HEK293 (cell line): ENCODE measurements around the gene GMEB2.

Experiments used
- CTCF ChIA-PET: fragments of 350-600 bp; formaldehyde crosslinking; extraction: SDS; loops from one replicate; lab custom pipeline; 2021; ENCODE audit warnings: antibody characterized with exemption; lab: Yijun Ruan, JAX
- POLR2A ChIA-PET: fragments of 300-600 bp; formaldehyde crosslinking; extraction: SDS; loops from one replicate; lab custom pipeline; 2020; ENCODE audit warnings: antibody characterized with exemption, inconsistent platforms; lab: Yijun Ruan, JAX
- H3K27ac ChIP-seq: fragments of 200-500 bp; sonication (Bioruptor generic); 2 replicates; pipeline ENCODE4 v1.5.1; 2014; ENCODE audit warnings: low read depth, low read length, control low read depth, inconsistent platforms; ENCODE audit errors: extremely low read depth
- H3K36me3 ChIP-seq, 2 experiments: fragments of 200-500 bp in 1 of 2; sonication (Bioruptor generic) in 1 of 2; 1 replicate in 1 of 2; 2 replicates in 1 of 2; pipeline ENCODE4 v1.5.1; 2014 to 2017; ENCODE audit warnings: inconsistent platforms in 2 of 2, low read length in 2 of 2; ENCODE audit not compliant: control insufficient read depth in 2 of 2, insufficient read depth in 1 of 2
- H3K4me1 ChIP-seq: fragments of 200-500 bp; sonication (Bioruptor generic); 2 replicates; pipeline ENCODE4 v1.5.1; 2014; ENCODE audit warnings: mild to moderate bottlenecking, low read length, inconsistent platforms; ENCODE audit not compliant: control insufficient read depth, insufficient read depth
- H3K4me3 ChIP-seq: 2 replicates; pipeline ENCODE4 v1.5.1; 2011; ENCODE audit warnings: low read depth, mild to moderate bottlenecking, control low read depth, low read length, moderate library complexity
- H3K9me3 ChIP-seq: fragments of 200-500 bp; sonication (Bioruptor generic); 2 replicates; pipeline ENCODE4 v1.5.1; 2014; ENCODE audit warnings: low read depth, low read length, inconsistent platforms; ENCODE audit not compliant: control insufficient read depth, insufficient read depth
- GFI1B ChIP-seq: fragments of 450-650 bp; formaldehyde crosslinking; IDR thresholded peaks from 2 replicates; pipeline ENCODE4 v1.5.1; 2016; ENCODE audit warnings: missing biosample characterization, missing genetic modification characterization
- GLIS1 ChIP-seq: fragments of 450-650 bp; formaldehyde crosslinking; IDR thresholded peaks from 2 replicates; pipeline ENCODE4 v1.5.1; 2016; ENCODE audit warnings: missing biosample characterization, missing genetic modification characterization
- KLF1 ChIP-seq: fragments of 450-650 bp; formaldehyde crosslinking; IDR thresholded peaks from 2 replicates; pipeline ENCODE4 v1.5.1; 2016; ENCODE audit warnings: missing biosample characterization, missing genetic modification characterization
- KLF10 ChIP-seq: fragments of 450-650 bp; IDR thresholded peaks from 2 replicates; pipeline ENCODE4 v1.5.1; 2018; ENCODE audit warnings: missing biosample characterization, mild to moderate bottlenecking, missing genetic modification characterization
- KLF16 ChIP-seq: fragments of 450-650 bp; formaldehyde crosslinking; IDR thresholded peaks from 2 replicates; pipeline ENCODE4 v1.5.1; 2017; ENCODE audit warnings: missing biosample characterization, missing genetic modification characterization
- ZNF138 ChIP-seq: fragments of 450-650 bp; formaldehyde crosslinking; IDR thresholded peaks from 2 replicates; pipeline ENCODE4 v1.5.1; 2016; ENCODE audit warnings: missing biosample characterization, missing genetic modification characterization, borderline replicate concordance
- ZNF521 ChIP-seq: fragments of 450-650 bp; formaldehyde crosslinking; IDR thresholded peaks from 2 replicates; pipeline ENCODE4 v1.5.1; 2017; ENCODE audit warnings: missing biosample characterization, mild to moderate bottlenecking, missing genetic modification characterization
- ZNF791 ChIP-seq: fragments of 450-650 bp; formaldehyde crosslinking; IDR thresholded peaks from 2 replicates; pipeline ENCODE4 v1.5.1; 2016; ENCODE audit warnings: missing biosample characterization, missing genetic modification characterization
- ZNF830 ChIP-seq: fragments of 450-650 bp; IDR thresholded peaks from 2 replicates; pipeline ENCODE4 v1.5.0; 2018; ENCODE audit warnings: missing biosample characterization, missing genetic modification characterization, low read depth, mild to moderate bottlenecking, moderate library complexity
- ZNF837 ChIP-seq: fragments of 450-650 bp; formaldehyde crosslinking; IDR thresholded peaks from 2 replicates; pipeline ENCODE4 v1.5.1; 2016; ENCODE audit warnings: missing biosample characterization, missing genetic modification characterization
- ZXDB ChIP-seq: fragments of 450-650 bp; formaldehyde crosslinking; IDR thresholded peaks from 2 replicates; pipeline ENCODE4 v1.5.1; 2016; ENCODE audit warnings: missing biosample characterization, missing genetic modification characterization
- TF ChIP-seq, protein P1 (sequence below): fragments of 450-650 bp; formaldehyde crosslinking; IDR thresholded peaks from 2 replicates; pipeline ENCODE4 v1.5.1; 2016; ENCODE audit warnings: missing biosample characterization, missing genetic modification characterization
- TF ChIP-seq, protein P2 (sequence below): fragments of 450-650 bp; formaldehyde crosslinking; IDR thresholded peaks from 2 replicates; pipeline ENCODE4 v1.5.1; 2016; ENCODE audit warnings: missing biosample characterization, missing genetic modification characterization
- TF ChIP-seq, protein P3 (sequence below): fragments of 450-650 bp; formaldehyde crosslinking; IDR thresholded peaks from 2 replicates; pipeline ENCODE4 v1.5.0; 2017; ENCODE audit warnings: missing biosample characterization, missing genetic modification characterization, borderline replicate concordance
- TF ChIP-seq, protein P4 (sequence below): fragments of 450-650 bp; formaldehyde crosslinking; IDR thresholded peaks from 2 replicates; pipeline ENCODE4 v1.5.1; 2016; ENCODE audit warnings: missing biosample characterization, missing genetic modification characterization, borderline replicate concordance
- TF ChIP-seq, protein P5 (sequence below): fragments of 450-650 bp; formaldehyde crosslinking; IDR thresholded peaks from 2 replicates; pipeline ENCODE4 v1.5.1; 2016; ENCODE audit warnings: missing biosample characterization, missing genetic modification characterization

GMEB2 gene

DNA sequence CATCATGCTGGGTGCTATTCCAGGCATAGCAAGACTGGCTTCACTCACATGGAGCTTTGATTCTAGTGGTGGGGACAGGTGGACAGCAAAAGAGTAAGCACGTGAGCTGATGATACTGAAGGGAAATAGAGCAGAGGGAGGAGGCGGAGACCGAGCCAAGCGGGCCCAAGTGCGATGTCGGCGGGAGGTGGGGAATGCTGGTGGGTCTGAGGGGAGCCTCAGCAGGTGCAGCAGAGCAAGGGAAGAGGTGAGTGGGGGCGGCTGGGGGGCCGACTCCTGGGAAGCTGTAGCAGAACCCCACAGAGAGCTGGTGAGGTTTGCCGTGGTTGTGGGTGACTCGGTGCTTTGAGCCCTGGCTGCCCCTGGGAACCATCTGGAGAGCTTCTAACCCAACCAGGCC lies 41.5 kb upstream of the GMEB2 start (continued):
- TF ChIP-seq ZNF521, result no peak
- TF ChIP-seq, all 188 proteins: peak for 0

DNA sequence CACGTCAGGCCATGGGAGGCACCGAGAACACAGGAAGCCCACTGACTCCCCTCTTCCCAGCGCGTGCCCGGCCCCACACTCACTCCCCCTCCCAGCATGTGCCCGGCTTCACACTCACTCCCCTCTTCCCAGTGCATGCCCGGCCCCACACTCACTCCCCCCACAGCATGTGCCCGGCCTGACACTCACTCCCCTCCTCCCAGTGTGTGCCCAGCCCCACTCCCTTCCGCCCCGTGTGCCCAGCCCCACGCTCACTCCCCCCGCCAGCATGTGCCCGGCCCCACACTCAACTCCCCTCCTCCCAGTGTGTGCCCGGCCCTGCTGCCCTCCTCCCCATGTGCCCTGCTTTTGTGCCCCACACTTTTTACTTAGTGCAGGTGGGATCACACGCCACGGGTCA lies 41.0 kb upstream of the GMEB2 start:
- TF ChIP-seq, protein P1, sequence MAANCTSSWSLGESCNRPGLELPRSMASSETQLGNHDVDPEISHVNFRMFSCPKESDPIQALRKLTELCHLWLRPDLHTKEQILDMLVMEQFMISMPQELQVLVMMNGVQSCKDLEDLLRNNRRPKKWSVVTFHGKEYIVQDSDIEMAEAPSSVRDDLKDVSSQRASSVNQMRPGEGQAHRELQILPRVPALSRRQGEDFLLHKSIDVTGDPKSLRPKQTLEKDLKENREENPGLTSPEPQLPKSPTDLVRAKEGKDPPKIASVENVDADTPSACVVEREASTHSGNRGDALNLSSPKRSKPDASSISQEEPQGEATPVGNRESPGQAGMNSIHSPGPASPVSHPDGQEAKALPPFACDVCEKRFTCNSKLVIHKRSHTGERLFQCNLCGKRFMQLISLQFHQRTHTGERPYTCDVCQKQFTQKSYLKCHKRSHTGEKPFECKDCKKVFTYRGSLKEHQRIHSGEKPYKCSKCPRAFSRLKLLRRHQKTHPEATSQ (tag by site-specific recombination), result no peak
- TF ChIP-seq ZNF138, result no peak
- TF ChIP-seq, protein P2, sequence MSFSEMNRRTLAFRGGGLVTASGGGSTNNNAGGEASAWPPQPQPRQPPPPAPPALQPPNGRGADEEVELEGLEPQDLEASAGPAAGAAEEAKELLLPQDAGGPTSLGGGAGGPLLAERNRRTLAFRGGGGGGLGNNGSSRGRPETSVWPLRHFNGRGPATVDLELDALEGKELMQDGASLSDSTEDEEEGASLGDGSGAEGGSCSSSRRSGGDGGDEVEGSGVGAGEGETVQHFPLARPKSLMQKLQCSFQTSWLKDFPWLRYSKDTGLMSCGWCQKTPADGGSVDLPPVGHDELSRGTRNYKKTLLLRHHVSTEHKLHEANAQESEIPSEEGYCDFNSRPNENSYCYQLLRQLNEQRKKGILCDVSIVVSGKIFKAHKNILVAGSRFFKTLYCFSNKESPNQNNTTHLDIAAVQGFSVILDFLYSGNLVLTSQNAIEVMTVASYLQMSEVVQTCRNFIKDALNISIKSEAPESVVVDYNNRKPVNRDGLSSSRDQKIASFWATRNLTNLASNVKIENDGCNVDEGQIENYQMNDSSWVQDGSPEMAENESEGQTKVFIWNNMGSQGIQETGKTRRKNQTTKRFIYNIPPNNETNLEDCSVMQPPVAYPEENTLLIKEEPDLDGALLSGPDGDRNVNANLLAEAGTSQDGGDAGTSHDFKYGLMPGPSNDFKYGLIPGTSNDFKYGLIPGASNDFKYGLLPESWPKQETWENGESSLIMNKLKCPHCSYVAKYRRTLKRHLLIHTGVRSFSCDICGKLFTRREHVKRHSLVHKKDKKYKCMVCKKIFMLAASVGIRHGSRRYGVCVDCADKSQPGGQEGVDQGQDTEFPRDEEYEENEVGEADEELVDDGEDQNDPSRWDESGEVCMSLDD, result no peak
- H3K9me3 ChIP-seq, result no peaks in the 10 kb centered on the region
- ChIA-PET POLR2A (interaction anchor here (1.9 kb wide), 1 partner anchor 10 kb away, joined by 7 read pairs; the partner anchor contains the start of gene RTEL1), CTCF (no interaction called here)
- no peaks in the 10 kb centered on the region for H3K4me1 ChIP-seq
- peaks cover 3 to 78% of the 10 kb centered on the region in 2 experiments; a peak in 2 of 3 replicates for H3K36me3 ChIP-seq
- H3K27ac ChIP-seq, result no peak overlapping the region
- H3K4me3 ChIP-seq, result no peak overlapping the region

DNA sequence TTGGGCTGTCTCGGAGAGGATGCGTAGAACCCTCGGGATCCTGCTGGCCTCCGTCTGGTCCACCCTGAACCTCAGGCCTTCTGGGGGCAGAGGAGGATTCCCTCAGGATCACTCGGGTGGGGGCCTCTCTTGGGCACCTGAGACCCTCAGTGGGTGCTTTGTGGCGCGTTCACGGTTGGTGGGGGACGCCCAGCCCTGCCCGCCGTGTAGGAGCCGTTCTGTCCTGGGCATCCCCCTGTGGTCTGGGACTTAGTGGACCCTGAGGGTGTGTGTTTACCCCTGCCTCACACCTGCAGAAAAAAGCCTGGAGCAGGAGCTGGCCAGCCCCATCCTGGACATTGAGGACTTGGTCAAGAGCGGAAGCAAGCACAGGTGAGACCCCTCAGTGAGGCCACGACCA lies 38.8 kb upstream of the GMEB2 start:
- CTCF ChIA-PET, result no interaction called here
- POLR2A ChIA-PET, result interaction anchor here (0.5 to 1.3 kb wide), 3 partner anchors 24 to 1189 kb away, joined by 3 read pairs; no protein-coding TSS in a partner anchor

More for the DNA sequence above, 38.8 kb upstream of the GMEB2 start:
- no peaks in the 10 kb centered on the region for H3K9me3 ChIP-seq
- H3K36me3 ChIP-seq, result peaks cover 3 to 88% of the 10 kb centered on the region in 2 experiments; a peak in 2 of 3 replicates
- no peak overlapping the region for H3K27ac ChIP-seq
- TF ChIP-seq, protein P3, sequence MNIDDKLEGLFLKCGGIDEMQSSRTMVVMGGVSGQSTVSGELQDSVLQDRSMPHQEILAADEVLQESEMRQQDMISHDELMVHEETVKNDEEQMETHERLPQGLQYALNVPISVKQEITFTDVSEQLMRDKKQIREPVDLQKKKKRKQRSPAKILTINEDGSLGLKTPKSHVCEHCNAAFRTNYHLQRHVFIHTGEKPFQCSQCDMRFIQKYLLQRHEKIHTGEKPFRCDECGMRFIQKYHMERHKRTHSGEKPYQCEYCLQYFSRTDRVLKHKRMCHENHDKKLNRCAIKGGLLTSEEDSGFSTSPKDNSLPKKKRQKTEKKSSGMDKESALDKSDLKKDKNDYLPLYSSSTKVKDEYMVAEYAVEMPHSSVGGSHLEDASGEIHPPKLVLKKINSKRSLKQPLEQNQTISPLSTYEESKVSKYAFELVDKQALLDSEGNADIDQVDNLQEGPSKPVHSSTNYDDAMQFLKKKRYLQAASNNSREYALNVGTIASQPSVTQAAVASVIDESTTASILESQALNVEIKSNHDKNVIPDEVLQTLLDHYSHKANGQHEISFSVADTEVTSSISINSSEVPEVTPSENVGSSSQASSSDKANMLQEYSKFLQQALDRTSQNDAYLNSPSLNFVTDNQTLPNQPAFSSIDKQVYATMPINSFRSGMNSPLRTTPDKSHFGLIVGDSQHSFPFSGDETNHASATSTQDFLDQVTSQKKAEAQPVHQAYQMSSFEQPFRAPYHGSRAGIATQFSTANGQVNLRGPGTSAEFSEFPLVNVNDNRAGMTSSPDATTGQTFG (tag by site-specific recombination), result no peak
- TF ChIP-seq KLF16 (tag by site-specific recombination), result no peak
- TF ChIP-seq ZNF521, result no peak
- no peak for TF ChIP-seq ZNF830 (tag by site-specific recombination)
- no peak for TF ChIP-seq ZXDB (tag by site-specific recombination)
- no peak for TF ChIP-seq KLF1 (tag by site-specific recombination)
- TF ChIP-seq, protein P4, sequence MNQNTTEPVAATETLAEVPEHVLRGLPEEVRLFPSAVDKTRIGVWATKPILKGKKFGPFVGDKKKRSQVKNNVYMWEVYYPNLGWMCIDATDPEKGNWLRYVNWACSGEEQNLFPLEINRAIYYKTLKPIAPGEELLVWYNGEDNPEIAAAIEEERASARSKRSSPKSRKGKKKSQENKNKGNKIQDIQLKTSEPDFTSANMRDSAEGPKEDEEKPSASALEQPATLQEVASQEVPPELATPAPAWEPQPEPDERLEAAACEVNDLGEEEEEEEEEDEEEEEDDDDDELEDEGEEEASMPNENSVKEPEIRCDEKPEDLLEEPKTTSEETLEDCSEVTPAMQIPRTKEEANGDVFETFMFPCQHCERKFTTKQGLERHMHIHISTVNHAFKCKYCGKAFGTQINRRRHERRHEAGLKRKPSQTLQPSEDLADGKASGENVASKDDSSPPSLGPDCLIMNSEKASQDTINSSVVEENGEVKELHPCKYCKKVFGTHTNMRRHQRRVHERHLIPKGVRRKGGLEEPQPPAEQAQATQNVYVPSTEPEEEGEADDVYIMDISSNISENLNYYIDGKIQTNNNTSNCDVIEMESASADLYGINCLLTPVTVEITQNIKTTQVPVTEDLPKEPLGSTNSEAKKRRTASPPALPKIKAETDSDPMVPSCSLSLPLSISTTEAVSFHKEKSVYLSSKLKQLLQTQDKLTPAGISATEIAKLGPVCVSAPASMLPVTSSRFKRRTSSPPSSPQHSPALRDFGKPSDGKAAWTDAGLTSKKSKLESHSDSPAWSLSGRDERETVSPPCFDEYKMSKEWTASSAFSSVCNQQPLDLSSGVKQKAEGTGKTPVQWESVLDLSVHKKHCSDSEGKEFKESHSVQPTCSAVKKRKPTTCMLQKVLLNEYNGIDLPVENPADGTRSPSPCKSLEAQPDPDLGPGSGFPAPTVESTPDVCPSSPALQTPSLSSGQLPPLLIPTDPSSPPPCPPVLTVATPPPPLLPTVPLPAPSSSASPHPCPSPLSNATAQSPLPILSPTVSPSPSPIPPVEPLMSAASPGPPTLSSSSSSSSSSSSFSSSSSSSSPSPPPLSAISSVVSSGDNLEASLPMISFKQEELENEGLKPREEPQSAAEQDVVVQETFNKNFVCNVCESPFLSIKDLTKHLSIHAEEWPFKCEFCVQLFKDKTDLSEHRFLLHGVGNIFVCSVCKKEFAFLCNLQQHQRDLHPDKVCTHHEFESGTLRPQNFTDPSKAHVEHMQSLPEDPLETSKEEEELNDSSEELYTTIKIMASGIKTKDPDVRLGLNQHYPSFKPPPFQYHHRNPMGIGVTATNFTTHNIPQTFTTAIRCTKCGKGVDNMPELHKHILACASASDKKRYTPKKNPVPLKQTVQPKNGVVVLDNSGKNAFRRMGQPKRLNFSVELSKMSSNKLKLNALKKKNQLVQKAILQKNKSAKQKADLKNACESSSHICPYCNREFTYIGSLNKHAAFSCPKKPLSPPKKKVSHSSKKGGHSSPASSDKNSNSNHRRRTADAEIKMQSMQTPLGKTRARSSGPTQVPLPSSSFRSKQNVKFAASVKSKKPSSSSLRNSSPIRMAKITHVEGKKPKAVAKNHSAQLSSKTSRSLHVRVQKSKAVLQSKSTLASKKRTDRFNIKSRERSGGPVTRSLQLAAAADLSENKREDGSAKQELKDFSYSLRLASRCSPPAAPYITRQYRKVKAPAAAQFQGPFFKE (tag by site-specific recombination), result no peak
- TF ChIP-seq GLIS1 (tag by site-specific recombination), result no peak
- TF ChIP-seq, protein P5, sequence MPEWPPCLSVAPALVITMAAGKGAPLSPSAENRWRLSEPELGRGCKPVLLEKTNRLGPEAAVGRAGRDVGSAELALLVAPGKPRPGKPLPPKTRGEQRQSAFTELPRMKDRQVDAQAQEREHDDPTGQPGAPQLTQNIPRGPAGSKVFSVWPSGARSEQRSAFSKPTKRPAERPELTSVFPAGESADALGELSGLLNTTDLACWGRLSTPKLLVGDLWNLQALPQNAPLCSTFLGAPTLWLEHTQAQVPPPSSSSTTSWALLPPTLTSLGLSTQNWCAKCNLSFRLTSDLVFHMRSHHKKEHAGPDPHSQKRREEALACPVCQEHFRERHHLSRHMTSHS (tag by site-specific recombination), result no peak
- no peak for TF ChIP-seq ZNF138
- TF ChIP-seq KLF10 (tag by site-specific recombination), result no peak
- no peak for TF ChIP-seq GFI1B (tag by site-specific recombination)
- no peak for TF ChIP-seq ZNF791
- TF ChIP-seq ZNF837 (tag by site-specific recombination), result no peak
- H3K4me3 ChIP-seq, result no peak overlapping the region
- H3K4me1 ChIP-seq, result no peaks in the 10 kb centered on the region
